C4-2B (cell line): ENCODE results near the gene SPEM1.

Source experiments
- H3K27ac ChIP-seq: fragments of 450-650 bp; 2 replicates; pipeline ENCODE4 v1.5.1; 2017
- ZFX ChIP-seq: fragments of 450-650 bp; IDR thresholded peaks from 2 replicates; pipeline ENCODE4 v1.6.1; 2017
- TF ChIP-seq, protein P1 (sequence below): fragments of 450-650 bp; conservative IDR thresholded peaks from 2 replicates; pipeline ENCODE4 v1.5.1; 2017; ENCODE audit warnings: mild to moderate bottlenecking

SPEM1 gene

DNA sequence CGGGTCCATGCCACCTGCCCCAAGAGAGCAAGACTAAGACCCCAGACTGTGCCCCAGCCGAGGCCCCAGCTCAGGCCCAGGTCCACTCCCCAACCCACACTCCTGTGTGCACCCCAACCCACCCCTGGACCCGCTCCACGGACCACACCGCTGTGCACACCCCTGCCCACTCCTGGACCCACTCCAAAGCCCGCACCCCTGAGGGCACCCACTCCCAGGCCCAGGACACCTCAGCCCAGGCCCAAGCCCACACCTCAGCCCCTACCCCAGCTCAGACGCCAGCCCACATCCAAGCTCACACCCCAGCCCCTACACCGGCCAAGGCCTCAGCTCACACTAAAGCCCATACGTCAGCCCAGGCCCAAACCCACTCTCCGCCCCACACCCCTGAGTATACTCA, 9.6 kb downstream of the SPEM1 start:
- TF ChIP-seq, protein P1, sequence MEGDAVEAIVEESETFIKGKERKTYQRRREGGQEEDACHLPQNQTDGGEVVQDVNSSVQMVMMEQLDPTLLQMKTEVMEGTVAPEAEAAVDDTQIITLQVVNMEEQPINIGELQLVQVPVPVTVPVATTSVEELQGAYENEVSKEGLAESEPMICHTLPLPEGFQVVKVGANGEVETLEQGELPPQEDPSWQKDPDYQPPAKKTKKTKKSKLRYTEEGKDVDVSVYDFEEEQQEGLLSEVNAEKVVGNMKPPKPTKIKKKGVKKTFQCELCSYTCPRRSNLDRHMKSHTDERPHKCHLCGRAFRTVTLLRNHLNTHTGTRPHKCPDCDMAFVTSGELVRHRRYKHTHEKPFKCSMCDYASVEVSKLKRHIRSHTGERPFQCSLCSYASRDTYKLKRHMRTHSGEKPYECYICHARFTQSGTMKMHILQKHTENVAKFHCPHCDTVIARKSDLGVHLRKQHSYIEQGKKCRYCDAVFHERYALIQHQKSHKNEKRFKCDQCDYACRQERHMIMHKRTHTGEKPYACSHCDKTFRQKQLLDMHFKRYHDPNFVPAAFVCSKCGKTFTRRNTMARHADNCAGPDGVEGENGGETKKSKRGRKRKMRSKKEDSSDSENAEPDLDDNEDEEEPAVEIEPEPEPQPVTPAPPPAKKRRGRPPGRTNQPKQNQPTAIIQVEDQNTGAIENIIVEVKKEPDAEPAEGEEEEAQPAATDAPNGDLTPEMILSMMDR = no peak
- TF ChIP-seq ZFX = no peak
- no peak overlapping the region for H3K27ac ChIP-seq

DNA sequence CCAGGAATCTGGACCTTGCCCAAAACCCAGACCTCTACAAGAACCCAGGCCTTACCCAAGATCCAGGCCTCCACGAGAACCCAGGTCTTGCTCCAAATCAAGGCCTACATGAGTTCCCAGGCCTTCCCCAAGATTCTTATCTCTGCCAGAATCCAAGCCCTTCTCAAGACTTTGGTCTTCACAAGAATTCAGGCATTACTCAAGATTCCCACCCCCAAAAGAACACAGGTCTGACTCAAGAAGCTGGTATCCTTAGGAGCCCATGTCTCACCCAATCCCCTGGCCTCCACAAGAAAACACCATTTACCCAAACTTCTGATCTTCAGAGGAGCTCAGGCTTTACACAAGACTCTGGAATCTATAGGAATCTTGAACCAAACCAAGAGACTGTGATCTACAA, 11.1 kb downstream of the SPEM1 start:
- H3K27ac ChIP-seq = no peak overlapping the region
- TF ChIP-seq, protein P1 = no peak
- TF ChIP-seq ZFX = no peak

GRCh38 chr17:7432296-7432695, 12.2 kb downstream of the SPEM1 start:
- no peak overlapping the region for H3K27ac ChIP-seq
- no peak for TF ChIP-seq ZFX
- TF ChIP-seq, protein P1 = no peak

DNA sequence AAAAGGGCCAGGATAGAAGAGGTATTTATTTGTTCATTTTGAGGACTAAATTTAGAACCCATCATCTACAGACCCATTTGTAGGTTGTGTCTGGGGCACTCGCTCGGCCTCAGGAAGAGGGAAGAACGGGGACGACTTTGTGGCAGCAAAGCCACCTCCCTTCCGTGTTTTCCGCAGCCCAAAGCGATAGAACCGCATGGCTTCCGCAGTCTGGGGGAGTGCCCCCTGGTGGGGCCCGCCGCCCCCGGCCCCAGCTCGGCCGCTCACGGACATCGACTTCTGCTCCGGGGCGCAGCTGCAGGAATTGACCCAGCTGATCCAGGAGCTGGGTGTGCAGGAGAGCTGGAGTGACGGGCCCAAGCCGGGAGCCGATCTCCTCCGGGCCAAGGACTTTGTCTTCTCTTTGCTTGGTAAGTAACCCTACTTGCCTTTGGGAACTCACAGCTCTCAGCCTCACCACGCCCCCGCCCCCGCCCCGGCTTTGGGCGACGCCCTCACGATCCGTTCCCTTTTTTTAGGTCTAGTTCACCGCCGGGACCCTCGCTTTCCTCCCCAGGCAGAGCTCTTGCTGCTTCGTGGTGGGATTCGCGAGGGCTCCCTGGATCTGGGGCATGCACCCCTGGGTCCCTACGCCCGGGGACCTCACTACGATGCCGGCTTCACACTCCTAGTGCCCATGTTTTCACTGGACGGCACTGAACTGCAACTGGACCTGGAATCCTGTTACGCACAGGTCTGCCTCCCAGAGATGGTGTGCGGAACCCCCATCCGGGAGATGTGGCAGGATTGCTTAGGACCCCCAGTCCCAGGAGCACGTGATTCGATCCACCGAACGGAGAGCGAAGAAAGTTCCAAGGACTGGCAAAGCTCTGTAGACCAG, 15.8 kb downstream of the SPEM1 start:
- TF ChIP-seq ZFX = no peak
- TF ChIP-seq, protein P1 = no peak
- peak overlapping the region; percentile 73 for H3K27ac ChIP-seq

DNA sequence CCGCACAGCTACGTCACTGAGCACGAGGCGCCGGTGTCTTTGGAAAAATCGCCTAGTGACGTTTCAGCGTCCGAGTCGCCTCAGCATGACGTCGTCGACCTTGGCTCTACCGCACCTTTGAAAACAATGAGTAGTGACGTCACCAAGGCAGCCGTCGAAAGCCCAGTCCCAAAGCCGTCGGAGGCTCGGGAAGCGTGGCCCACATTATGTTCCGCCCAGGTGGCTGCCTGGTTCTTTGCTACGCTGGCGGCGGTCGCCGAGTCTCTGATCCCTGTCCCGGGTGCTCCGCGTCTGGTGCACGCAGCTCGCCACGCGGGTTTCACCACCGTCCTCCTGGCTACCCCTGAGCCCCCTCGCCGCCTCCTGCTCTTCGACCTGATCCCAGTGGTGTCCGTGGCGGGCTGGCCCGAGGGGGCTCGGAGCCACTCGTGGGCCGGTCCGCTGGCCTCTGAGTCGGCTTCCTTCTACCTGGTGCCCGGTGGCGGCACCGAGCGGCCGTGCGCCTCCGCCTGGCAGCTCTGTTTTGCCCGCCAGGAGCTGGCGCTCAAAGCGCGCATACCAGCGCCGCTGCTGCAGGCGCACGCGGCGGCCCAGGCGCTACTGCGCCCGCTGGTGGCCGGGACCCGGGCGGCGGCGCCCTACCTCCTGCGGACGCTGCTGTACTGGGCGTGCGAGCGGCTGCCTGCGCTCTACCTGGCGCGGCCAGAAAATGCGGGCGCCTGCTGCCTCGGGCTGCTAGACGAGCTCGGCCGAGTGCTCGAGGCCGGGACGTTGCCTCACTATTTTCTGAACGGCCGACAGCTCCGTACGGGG, 16.6 kb downstream of the SPEM1 start:
- peak overlapping the region; percentile 73 for H3K27ac ChIP-seq
- TF ChIP-seq, protein P1 = peak; percentile 89
- TF ChIP-seq ZFX = no peak

GRCh38 chr17:7437369-7437863, 17.3 kb downstream of the SPEM1 start:
- TF ChIP-seq, protein P1 = 0 out of 2 replicates have a peak, but pooled peaks have one; percentile 42
- TF ChIP-seq ZFX = no peak
- peak overlapping the region; percentile 73 for H3K27ac ChIP-seq
